H9 (cell line): ENCODE results near the gene ZMIZ1. TPM values are rescaled to one million over a fixed set of nuclear protein-coding genes. Genes with fewer than 3 reads are reported as not detected.

Experiments
- DNase-seq: peaks from one replicate; pipeline ENCODE4 v3.0.0-alpha.2; 2017
- H2AFZ ChIP-seq: one replicate; pipeline ENCODE4 v1.6.1; 2013; ENCODE audit warnings: mild to moderate bottlenecking, low read length, control low read depth, moderate library complexity
- H2AK5ac ChIP-seq: 2 replicates; pipeline ENCODE4 v1.6.1; 2013; ENCODE audit warnings: low read length, control low read depth, mixed read lengths; ENCODE audit not compliant: insufficient read length
- H2BK120ac ChIP-seq: one replicate; pipeline ENCODE4 v1.6.1; 2013; ENCODE audit warnings: low read depth, mild to moderate bottlenecking, low read length, control low read depth, inconsistent platforms; ENCODE audit not compliant: poor library complexity, severe bottlenecking
- H2BK12ac ChIP-seq: 2 replicates; pipeline ENCODE4 v1.6.1; 2013; ENCODE audit warnings: low read length, control low read depth, mixed read lengths, low read depth; ENCODE audit not compliant: insufficient read length
- H2BK15ac ChIP-seq: 2 replicates; pipeline ENCODE4 v1.6.1; 2013; ENCODE audit warnings: low read depth, low read length, control low read depth
- H2BK20ac ChIP-seq: one replicate; pipeline ENCODE4 v1.6.1; 2013; ENCODE audit warnings: low read depth, mild to moderate bottlenecking, low read length, control low read depth, inconsistent platforms; ENCODE audit not compliant: poor library complexity, severe bottlenecking
- H2BK5ac ChIP-seq: 2 replicates; pipeline ENCODE4 v1.6.1; 2013; ENCODE audit warnings: low read length, control low read depth, mixed read lengths; ENCODE audit not compliant: insufficient read length
- H3K14ac ChIP-seq: 2 replicates; pipeline ENCODE4 v1.6.1; 2013; ENCODE audit warnings: low read length, control low read depth; ENCODE audit not compliant: insufficient read depth
- H3K18ac ChIP-seq: 2 replicates; pipeline ENCODE4 v1.6.1; 2013; ENCODE audit warnings: low read depth, mild to moderate bottlenecking, mixed read lengths, low read length, control low read depth; ENCODE audit not compliant: insufficient read length
- H3K23ac ChIP-seq: 2 replicates; pipeline ENCODE4 v1.6.1; 2013; ENCODE audit warnings: low read length, control low read depth, mixed read lengths, low read depth; ENCODE audit not compliant: insufficient read length
- H3K23me2 ChIP-seq: 2 replicates; pipeline ENCODE4 v1.6.1; 2013; ENCODE audit warnings: low read depth, mild to moderate bottlenecking, mixed read lengths, low read length, control low read depth; ENCODE audit not compliant: insufficient read length, poor library complexity, severe bottlenecking
- H3K27ac ChIP-seq: 2 replicates; pipeline ENCODE4 v1.5.1; 2013; ENCODE audit warnings: low read length, control low read depth, mixed read lengths, low read depth; ENCODE audit not compliant: insufficient read length
- H3K27me3 ChIP-seq: 2 replicates; pipeline ENCODE4 v1.6.1; 2013; ENCODE audit warnings: low read length, control low read depth, inconsistent platforms; ENCODE audit not compliant: insufficient read depth
- H3K4ac ChIP-seq: 2 replicates; pipeline ENCODE4 v1.6.1; 2013; ENCODE audit warnings: low read depth, mild to moderate bottlenecking, control low read depth, inconsistent platforms, low read length, moderate library complexity
- H3K4me1 ChIP-seq: 2 replicates; pipeline ENCODE4 v1.6.1; 2013; ENCODE audit warnings: low read length, control low read depth, inconsistent platforms; ENCODE audit not compliant: insufficient read depth
- H3K4me2 ChIP-seq: 2 replicates; pipeline ENCODE4 v1.6.1; 2013; ENCODE audit warnings: low read length, control low read depth, mixed read lengths; ENCODE audit not compliant: insufficient read length, insufficient read depth
- H3K56ac ChIP-seq: 2 replicates; pipeline ENCODE4 v1.6.1; 2013; ENCODE audit warnings: low read depth, mild to moderate bottlenecking, mixed read lengths, low read length, control low read depth; ENCODE audit not compliant: insufficient read length
- H3K79me1 ChIP-seq: 2 replicates; pipeline ENCODE4 v1.6.1; 2013; ENCODE audit warnings: low read depth, mild to moderate bottlenecking, moderate library complexity, low read length, control low read depth, inconsistent platforms; ENCODE audit not compliant: insufficient read depth, poor library complexity, severe bottlenecking
- H3K79me2 ChIP-seq: 2 replicates; pipeline ENCODE4 v1.6.1; 2013; ENCODE audit warnings: low read length, control low read depth, inconsistent platforms; ENCODE audit not compliant: insufficient read depth
- H3K9ac ChIP-seq: 2 replicates; pipeline ENCODE4 v1.6.1; 2013; ENCODE audit warnings: low read length, control low read depth, mixed read lengths; ENCODE audit not compliant: insufficient read length; ENCODE audit errors: extremely low read depth
- H3K9me3 ChIP-seq: one replicate; pipeline ENCODE4 v1.6.1; 2013; ENCODE audit warnings: low read depth, low read length, inconsistent platforms; ENCODE audit not compliant: control insufficient read depth
- H3T11ph ChIP-seq: one replicate; pipeline ENCODE4 v1.6.1; 2013; ENCODE audit warnings: mild to moderate bottlenecking, low read length, control low read depth, inconsistent platforms
- H4K20me1 ChIP-seq: one replicate; pipeline ENCODE4 v1.6.1; 2013; ENCODE audit not compliant: control insufficient read depth, insufficient read length, insufficient read depth
- H4K5ac ChIP-seq: 2 replicates; pipeline ENCODE4 v1.6.1; 2013; ENCODE audit warnings: low read depth, mild to moderate bottlenecking, mixed read lengths, low read length, control low read depth; ENCODE audit not compliant: insufficient read length
- H4K8ac ChIP-seq: replicated peaks from 2 replicates; pipeline ENCODE4 v1.6.1; 2013; ENCODE audit warnings: low read length, control low read depth, mixed read lengths, low read depth; ENCODE audit not compliant: insufficient read length
- H4K91ac ChIP-seq: 2 replicates; pipeline ENCODE4 v1.6.1; 2013; ENCODE audit warnings: low read depth, mild to moderate bottlenecking, moderate library complexity, mixed read lengths, low read length, control low read depth; ENCODE audit not compliant: insufficient read length
- H3K27ac Mint-ChIP-seq, 3 experiments: 2 replicates in 2 of 3; 3 replicates in 1 of 3; pipeline ENCODE4 v1.8.0; 2020 to 2021; ENCODE audit warnings: mixed read lengths in 3 of 3, mild to moderate bottlenecking in 1 of 3, moderate library complexity in 1 of 3
- H3K27me3 Mint-ChIP-seq: 2 replicates; pipeline ENCODE4 v1.8.0; 2021; ENCODE audit warnings: low read depth, mild to moderate bottlenecking, moderate library complexity, mixed read lengths
- H3K36me3 Mint-ChIP-seq, 3 experiments: 2 replicates in 2 of 3; 3 replicates in 1 of 3; pipeline ENCODE4 v1.8.0; 2020 to 2021; ENCODE audit warnings: low read depth in 3 of 3, mixed read lengths in 3 of 3; ENCODE audit not compliant: insufficient read depth in 1 of 3
- H3K4me1 Mint-ChIP-seq, 2 experiments: 2 replicates each; pipeline ENCODE4 v1.8.0; 2020; ENCODE audit warnings: mixed read lengths in 2 of 2
- H3K4me3 Mint-ChIP-seq, 2 experiments: 2 replicates in 1 of 2; 3 replicates in 1 of 2; pipeline ENCODE4 v1.8.0; 2020 to 2021; ENCODE audit warnings: mild to moderate bottlenecking in 2 of 2, mixed read lengths in 2 of 2, moderate library complexity in 1 of 2
- H3K9me3 Mint-ChIP-seq, 2 experiments: 2 replicates in 1 of 2; 3 replicates in 1 of 2; pipeline ENCODE4 v1.8.0; 2020; ENCODE audit warnings: mild to moderate bottlenecking in 2 of 2, mixed read lengths in 2 of 2, moderate library complexity in 1 of 2
- CTCF ChIP-seq: fragments of 200-600 bp; sonication (generic); conservative IDR thresholded peaks from 3 replicates; pipeline ENCODE4 v1.8.0; 2021; ENCODE audit warnings: antibody characterized with exemption, mild to moderate bottlenecking
- WGBS: extraction: QIAGEN DNeasy Blood & Tissue Kit; methylation state at CpG from one replicate; pipeline ENCODE4 v1.1.7; 2013; ENCODE audit warnings: missing lambda C conversion rate, low lambda C conversion rate, mixed read lengths; ENCODE audit not compliant: insufficient read length; ENCODE audit errors: extremely low coverage; 5-methylcytosine and 5-hydroxymethylcytosine counted together
- total RNA-seq: library from RNA; stranded (reverse); gene quantifications from 2 replicates; pipeline ENCODE4 v1.2.1, GENCODE V29; 2021

Gene ZMIZ1
- total RNA-seq, 1 experiment from 2014 or later = 36.9 TPM

GRCh38 chr10:79245539-79246208 lies 176.9 kb downstream of the ZMIZ1 start:
- no peak overlapping the region for H3K9ac ChIP-seq
- no peaks in the 10 kb centered on the region for H3K9me3 ChIP-seq
- no peaks in the 10 kb centered on the region for H3K79me1 ChIP-seq
- no peak overlapping the region for H2BK120ac ChIP-seq
- H3T11ph ChIP-seq = no peak overlapping the region
- H2BK12ac ChIP-seq = no peak overlapping the region
- DNase-seq = no peak
- no peaks in the 10 kb centered on the region for H3K79me2 ChIP-seq
- no peak overlapping the region for H3K4ac ChIP-seq
- no peak overlapping the region for H2BK5ac ChIP-seq
- no peak overlapping the region for H3K18ac ChIP-seq
- no peak overlapping the region for H3K56ac ChIP-seq
- H4K5ac ChIP-seq = no peak overlapping the region
- no peak overlapping the region for H2BK15ac ChIP-seq
- H3K4me1 ChIP-seq = peaks cover 9% of the 10 kb centered on the region; the same call in 1 of the 2 replicates
- no peak overlapping the region for H2AFZ ChIP-seq
- H4K91ac ChIP-seq = no peak overlapping the region
- TF ChIP-seq CTCF = no peak
- Mint-ChIP-seq H3K36me3 (peaks cover 0 to 7% (median 5%) of the 10 kb centered on the region in 3 experiments; a peak in 5 of 7 replicates), H3K27me3 (peaks cover 51% of the 10 kb centered on the region), H3K9me3 (no peaks in the 10 kb centered on the region), H3K4me1 (peaks cover 28 to 33% of the 10 kb centered on the region in 2 experiments), H3K27ac (no peak overlapping the region; a peak in 1 of 7 replicates), H3K4me3 (no peak overlapping the region; a peak in 1 of 5 replicates)
- no CpG with 5 or more reads among the region's 9 CpGs for WGBS
- peaks cover 11% of the 10 kb centered on the region for H3K23me2 ChIP-seq
- no peak overlapping the region for H3K27ac ChIP-seq
- H3K27me3 ChIP-seq = peaks cover 26% of the 10 kb centered on the region
- H3K14ac ChIP-seq = no peak overlapping the region
- H3K23ac ChIP-seq = no peak overlapping the region
- peaks cover 3% of the 10 kb centered on the region for H4K20me1 ChIP-seq
- H2AK5ac ChIP-seq = no peak overlapping the region
- no peak overlapping the region for H2BK20ac ChIP-seq
- H4K8ac ChIP-seq = no peak overlapping the region
- H3K4me2 ChIP-seq = no peak overlapping the region
